Choroid plexus epithelial cell (primary cell): ENCODE data around the gene CFTR.

Experiments used
- DNase-seq: peaks from one replicate; pipeline ENCODE4 v3.0.0-alpha.2; 2010; ENCODE audit warnings: low read depth
- H3K4me3 ChIP-seq: 2 replicates; pipeline ENCODE4 v1.5.1; 2011; ENCODE audit warnings: low read depth, mild to moderate bottlenecking, control low read depth, low read length, moderate library complexity
- CTCF ChIP-seq: conservative IDR thresholded peaks from 2 replicates; pipeline ENCODE4 v1.5.1; 2011; ENCODE audit warnings: low read depth, mild to moderate bottlenecking, control low read depth, inconsistent platforms, low read length, moderate library complexity

The CFTR gene

DNA sequence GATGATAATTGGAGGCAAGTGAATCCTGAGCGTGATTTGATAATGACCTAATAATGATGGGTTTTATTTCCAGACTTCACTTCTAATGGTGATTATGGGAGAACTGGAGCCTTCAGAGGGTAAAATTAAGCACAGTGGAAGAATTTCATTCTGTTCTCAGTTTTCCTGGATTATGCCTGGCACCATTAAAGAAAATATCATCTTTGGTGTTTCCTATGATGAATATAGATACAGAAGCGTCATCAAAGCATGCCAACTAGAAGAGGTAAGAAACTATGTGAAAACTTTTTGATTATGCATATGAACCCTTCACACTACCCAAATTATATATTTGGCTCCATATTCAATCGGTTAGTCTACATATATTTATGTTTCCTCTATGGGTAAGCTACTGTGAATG, 79.6 kb downstream of the CFTR start:
- H3K4me3 ChIP-seq = no peak overlapping the region
- TF ChIP-seq CTCF = no peak
- DNase-seq = no peak

- no peak overlapping the region for H3K4me3 ChIP-seq
- no peak for TF ChIP-seq CTCF
- no peak for DNase-seq
These were observed 80.2 kb downstream of the CFTR start for GRCh38 chr7:117560030-117560429.

- DNase-seq = peak; percentile 12
- no peak overlapping the region for H3K4me3 ChIP-seq
- no peak for TF ChIP-seq CTCF
These were observed 82.9 kb downstream of the CFTR start for GRCh38 chr7:117562759-117563158.

- no peak for TF ChIP-seq CTCF
- no peak overlapping the region for H3K4me3 ChIP-seq
- DNase-seq = no peak
These were observed 84.3 kb downstream of the CFTR start for GRCh38 chr7:117564080-117564479.

GRCh38 chr7:117564627-117565026, 84.8 kb downstream of the CFTR start:
- DNase-seq = no peak
- no peak for TF ChIP-seq CTCF
- H3K4me3 ChIP-seq = no peak overlapping the region

DNA sequence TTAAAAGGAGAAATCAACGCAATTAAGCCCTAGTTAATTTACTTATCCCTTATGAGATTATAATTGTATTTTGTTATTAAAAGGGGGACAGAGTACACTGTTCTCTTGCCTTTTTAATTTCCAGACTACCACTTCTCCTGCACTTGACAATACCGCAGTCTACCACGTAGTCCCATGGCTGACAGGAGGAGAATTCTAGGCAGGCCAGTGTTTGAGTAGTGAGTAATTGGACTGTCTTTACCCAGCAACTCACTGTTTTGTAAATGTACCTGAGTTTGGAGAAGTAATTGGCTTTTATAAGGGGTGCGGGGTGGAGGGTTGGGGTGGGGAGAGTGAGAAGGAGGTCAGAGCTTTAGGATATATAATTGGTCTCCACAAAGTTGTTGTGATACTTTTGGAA, 85.4 kb downstream of the CFTR start:
- DNase-seq = no peak
- no peak overlapping the region for H3K4me3 ChIP-seq
- TF ChIP-seq CTCF = no peak

DNA sequence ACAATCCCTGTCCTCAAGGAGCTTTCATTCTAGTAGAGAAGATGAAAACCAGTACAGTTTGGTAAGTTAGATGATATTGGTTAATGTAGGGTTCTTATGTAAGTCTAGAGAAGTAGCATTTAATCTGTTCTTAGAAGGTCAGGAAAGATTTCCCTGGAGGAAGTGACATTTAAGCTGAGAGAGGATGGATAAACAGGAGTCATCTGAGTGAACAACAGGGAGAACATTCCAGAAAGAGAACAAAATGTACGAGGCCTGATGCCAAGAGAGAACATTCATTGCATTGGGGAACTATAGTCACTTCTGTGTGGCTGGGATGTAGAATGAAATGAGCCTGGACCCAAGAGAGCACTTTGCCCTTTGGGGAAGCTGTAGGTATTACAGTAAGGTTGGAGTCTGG, 88.0 kb downstream of the CFTR start:
- no peak for TF ChIP-seq CTCF
- no peak overlapping the region for H3K4me3 ChIP-seq
- peak; percentile 54 for DNase-seq
